Breast epithelium (tissue), 4 donors: ENCODE results near the gene SCYGR1. TPM values are rescaled to one million over a fixed set of nuclear protein-coding genes. Genes with fewer than 3 reads are reported as not detected.
"Not testable (repeated sequence)": the region's sequence is repeated elsewhere in the genome, so short reads cannot be mapped to it uniquely, and the experiment has no call there.

Experiments used
- DNase-seq, 2 donors: peaks; one replicate each; pipeline ENCODE4 v3.0.0-alpha.2; 2019; ENCODE audit warnings: low spot score in 2 of 2
- H3K27ac ChIP-seq, 2 donors: fragments of 200-600 bp; sonication (generic) in 1 of 2; one replicate each; pipeline ENCODE4 v1.5.1; 2016 to 2019; ENCODE audit warnings: mild to moderate bottlenecking in 1 of 2
- H3K27me3 ChIP-seq, 2 donors: fragments of 200-600 bp; sonication (generic) in 1 of 2; one replicate each; pipeline versions ENCODE4 v1.5.1 to v1.6.0; 2017 to 2019; ENCODE audit warnings: control low read depth in 1 of 2, mild to moderate bottlenecking in 1 of 2
- H3K36me3 ChIP-seq: fragments of 200-600 bp; one replicate; pipeline ENCODE4 v1.5.1; 2019
- H3K4me1 ChIP-seq, 2 donors: fragments of 200-600 bp; sonication (generic); one replicate each; pipeline ENCODE4 v1.5.1; 2016 to 2019; ENCODE audit warnings: control low read depth in 1 of 2
- H3K4me3 ChIP-seq, 3 donors: fragments of 200-600 bp; sonication (generic); 1 replicate in 2 of 3; 2 replicates in 1 of 3; pipeline ENCODE4 v1.5.1; 2016 to 2019; ENCODE audit warnings: mild to moderate bottlenecking in 3 of 3, moderate library complexity in 2 of 3
- H3K9me3 ChIP-seq, 2 donors: fragments of 200-600 bp; sonication (generic) in 1 of 2; one replicate each; pipeline ENCODE4 v1.5.1; 2016 to 2019; ENCODE audit warnings: control low read depth in 1 of 2
- CTCF ChIP-seq, 3 donors: fragments of 450-650 bp; IDR thresholded peaks; one replicate each; pipeline ENCODE4 v1.5.1; 2016 to 2017; ENCODE audit warnings: antibody characterized with exemption in 3 of 3, mild to moderate bottlenecking in 3 of 3, moderate library complexity in 3 of 3
- POLR2A ChIP-seq: fragments of 450-650 bp; IDR thresholded peaks from one replicate; pipeline ENCODE4 v1.6.1; 2016; ENCODE audit warnings: antibody characterized with exemption, mild to moderate bottlenecking, moderate library complexity
- POLR2AphosphoS5 ChIP-seq, 3 donors: sonication (generic); formaldehyde crosslinking; IDR thresholded peaks; one replicate each; pipeline ENCODE4 v1.6.1; 2017; ENCODE audit warnings: antibody characterized with exemption in 3 of 3
- intact Hi-C: fragments of 100-400 bp; cut with DNase I; formaldehyde crosslinking; loops from one replicate; pipeline ENCODE4 v1.15.1; 2023; ENCODE audit warnings: low total_unique reads
- total RNA-seq, 3 donors: library from RNA; depleted of rRNA; stranded (reverse); fragments of >200 nt; gene quantifications; one replicate each; pipeline ENCODE4 v1.1.0, GENCODE V29; 2016

The SCYGR1 gene
- not detected for total RNA-seq

- H3K9me3 ChIP-seq, H3K4me1 ChIP-seq, H3K27ac ChIP-seq, H3K36me3 ChIP-seq, H3K27me3 ChIP-seq, H3K4me3 ChIP-seq, DNase-seq: not testable (repeated sequence)
- intact Hi-C loops = loop anchor here (5.0 kb wide), 1 partner anchor 1735 kb away; no protein-coding TSS in a partner anchor
Measured at GRCh38 chr2:227387583-227387982, at the start of gene SCYGR1. TSS of gene SCYGR1 (minus strand) at chr2:227387949. CDS start at chr2:227387949, 0 bp downstream.

GRCh38 chr2:227436436-227437174, 48.9 kb upstream of the SCYGR1 start:
- H3K27me3 ChIP-seq = no peaks in the 10 kb centered on the region
- TF ChIP-seq POLR2A = no peak
- no peak for TF ChIP-seq CTCF (IDR thresholded peaks at IDR 0.05)
- TF ChIP-seq POLR2AphosphoS5 (IDR thresholded peaks at IDR 0.05) = no peak
- no peak overlapping the region for H3K27ac ChIP-seq
- H3K9me3 ChIP-seq = peaks cover 10 to 13% of the 10 kb centered on the region in 2 donors
- H3K4me3 ChIP-seq = no peak overlapping the region
- no peaks in the 10 kb centered on the region for H3K4me1 ChIP-seq
- intact Hi-C loops = no loop called here
- no peaks in the 10 kb centered on the region for H3K36me3 ChIP-seq
- no peak for DNase-seq

- Histone ChIP-seq H3K4me3 (no peak overlapping the region), H3K4me1 (no peaks in the 10 kb centered on the region), H3K9me3 (peaks cover 10 to 13% of the 10 kb centered on the region in 2 donors), H3K36me3 (no peaks in the 10 kb centered on the region), H3K27ac (no peak overlapping the region), H3K27me3 (no peaks in the 10 kb centered on the region)
- TF ChIP-seq POLR2AphosphoS5 (IDR thresholded peaks at IDR 0.05) = no peak
- TF ChIP-seq CTCF (IDR thresholded peaks at IDR 0.05) = no peak
- TF ChIP-seq POLR2A = no peak
- intact Hi-C loops = no loop called here
- DNase-seq = no peak
Measured at GRCh38 chr2:227433171-227433570, 45.4 kb upstream of the SCYGR1 start.

GRCh38 chr2:227430639-227431038, 42.9 kb upstream of the SCYGR1 start:
- no peaks in the 10 kb centered on the region for H3K36me3 ChIP-seq
- no peak for DNase-seq
- intact Hi-C loops = no loop called here
- peaks cover 10 to 13% of the 10 kb centered on the region in 2 donors for H3K9me3 ChIP-seq
- H3K4me1 ChIP-seq = no peaks in the 10 kb centered on the region
- no peaks in the 10 kb centered on the region for H3K27me3 ChIP-seq
- H3K27ac ChIP-seq = no peak overlapping the region
- TF ChIP-seq POLR2AphosphoS5 (IDR thresholded peaks at IDR 0.05) (no peak), CTCF (IDR thresholded peaks at IDR 0.05) (no peak), POLR2A (no peak)
- H3K4me3 ChIP-seq = no peak overlapping the region

GRCh38 chr2:227428731-227429285, 41.1 kb upstream of the SCYGR1 start:
- H3K27ac ChIP-seq = no peak overlapping the region

More at GRCh38 chr2:227428731-227429285, 41.1 kb upstream of the SCYGR1 start:
- TF ChIP-seq POLR2AphosphoS5 (IDR thresholded peaks at IDR 0.05) = no peak
- TF ChIP-seq CTCF (IDR thresholded peaks at IDR 0.05) = no peak
- no peak for TF ChIP-seq POLR2A
- no peak for DNase-seq
- H3K27me3 ChIP-seq = no peaks in the 10 kb centered on the region
- peaks cover 10 to 13% of the 10 kb centered on the region in 2 donors for H3K9me3 ChIP-seq
- intact Hi-C loops = no loop called here
- H3K4me3 ChIP-seq = no peak overlapping the region
- no peaks in the 10 kb centered on the region for H3K4me1 ChIP-seq
- H3K36me3 ChIP-seq = no peaks in the 10 kb centered on the region
